Erythroblast (primary cell): ENCODE results near the gene KSR1.

Source experiments
- GATA1 ChIP-seq: IDR thresholded peaks from 2 replicates; pipeline ENCODE4 v1.6.1; 2011; ENCODE audit warnings: low read depth, mild to moderate bottlenecking, control low read depth, low read length, moderate library complexity
- POLR2A ChIP-seq: IDR thresholded peaks from 2 replicates; pipeline ENCODE4 v1.6.1; 2011; ENCODE audit warnings: mild to moderate bottlenecking, low read length

DNA sequence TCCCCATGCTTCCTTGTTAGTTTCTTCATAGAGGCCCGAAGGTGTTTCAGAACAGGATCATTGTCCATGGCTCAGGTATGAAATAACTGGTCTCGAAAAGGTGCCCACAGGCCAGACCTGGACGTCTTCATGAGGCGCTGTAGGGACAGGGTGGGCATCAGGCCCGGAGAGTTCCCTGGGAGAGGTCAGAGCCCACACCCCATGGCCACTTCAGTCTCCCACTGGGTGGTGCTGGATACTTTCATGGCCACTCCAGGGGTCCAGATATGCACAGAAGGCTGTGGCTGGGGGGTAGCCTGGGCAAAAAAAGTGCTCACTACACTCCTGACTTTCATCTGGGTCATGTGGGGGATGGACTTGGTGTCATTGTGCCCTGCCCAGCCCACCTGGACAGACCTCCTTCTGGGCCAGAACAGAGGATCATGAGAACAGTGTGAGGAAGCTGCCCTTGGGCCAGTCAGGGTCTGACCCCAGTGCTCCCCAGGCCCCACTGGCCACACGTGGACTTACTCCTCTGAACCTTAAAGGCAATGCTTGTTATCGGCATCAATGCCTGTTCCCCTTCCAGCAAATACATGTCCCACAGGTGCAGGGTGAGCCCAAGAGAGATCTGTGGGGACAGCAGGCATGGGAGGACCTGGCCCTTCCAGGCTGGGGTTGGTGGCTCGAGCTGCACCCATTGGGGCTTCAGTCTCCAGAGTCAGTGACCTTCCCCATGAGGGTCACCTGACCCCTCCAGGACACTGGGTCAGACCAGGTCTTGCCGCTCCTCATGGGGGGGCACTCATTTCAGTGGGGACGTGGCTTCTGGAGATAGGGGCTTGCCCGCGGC lies 211.6 kb downstream of the KSR1 start:
- no peak for TF ChIP-seq POLR2A
- no peak for TF ChIP-seq GATA1
